Astrocyte of the cerebellum (primary cell): ENCODE results near the gene ITGA3.
"Not testable (repeated sequence)": the region's sequence is repeated elsewhere in the genome, so short reads cannot be mapped to it uniquely, and the experiment has no call there.

ENCODE experiments used
- DNase-seq: peaks from one replicate; pipeline ENCODE4 v3.0.0-alpha.2; 2011; ENCODE audit warnings: low read depth
- H3K4me3 ChIP-seq: 2 replicates; pipeline ENCODE4 v1.5.1; 2011; ENCODE audit warnings: mild to moderate bottlenecking, low read depth, low read length, moderate library complexity
- CTCF ChIP-seq: IDR thresholded peaks from 2 replicates; pipeline ENCODE4 v1.5.1; 2012; ENCODE audit warnings: low read length, low read depth, moderate library complexity, mild to moderate bottlenecking; ENCODE audit errors: missing control alignments
- in situ Hi-C: cut with HindIII; loops from 2 replicates; pipeline ENCODE4 v1.10.0; 2017; ENCODE audit warnings: low sequenced_read_pairs

The ITGA3 gene

GRCh38 chr17:50060951-50061712 is 5.2 kb downstream of the ITGA3 start:
- DNase-seq: no peak
- in situ Hi-C loops: no loop called here
- TF ChIP-seq CTCF: no peak
- no peak overlapping the region for H3K4me3 ChIP-seq

- DNase-seq, H3K4me3 ChIP-seq, in situ Hi-C loops: not testable (repeated sequence)
Measured at GRCh38 chr17:50061713-50062045, 5.8 kb downstream of the ITGA3 start.

GRCh38 chr17:50062293-50063243 is 6.7 kb downstream of the ITGA3 start:
- TF ChIP-seq CTCF: no peak
- no peak for DNase-seq
- no peak overlapping the region for H3K4me3 ChIP-seq
- in situ Hi-C loops: no loop called here

- DNase-seq: no peak
- H3K4me3 ChIP-seq: no peak overlapping the region
- TF ChIP-seq CTCF: no peak
- in situ Hi-C loops: no loop called here
Measured at GRCh38 chr17:50063561-50064252, 7.8 kb downstream of the ITGA3 start.

- no peak for TF ChIP-seq CTCF
Measured at GRCh38 chr17:50064253-50065001, 8.5 kb downstream of the ITGA3 start.

GRCh38 chr17:50065056-50065455 is 9.1 kb downstream of the ITGA3 start:
- no peak overlapping the region for H3K4me3 ChIP-seq
- no peak for DNase-seq
- TF ChIP-seq CTCF: no peak
- in situ Hi-C loops: no loop called here

More at GRCh38 chr17:50064253-50065001, 8.5 kb downstream of the ITGA3 start:
- H3K4me3 ChIP-seq: no peak overlapping the region
- in situ Hi-C loops: no loop called here
- DNase-seq: peak; percentile 50
